ENCODE results near the gene P2RY8.

The P2RY8 gene

GRCh38 chrX:1535241-1536041, 1.5 kb downstream of the P2RY8 start:
- TF ChIP-seq, protein P1, sequence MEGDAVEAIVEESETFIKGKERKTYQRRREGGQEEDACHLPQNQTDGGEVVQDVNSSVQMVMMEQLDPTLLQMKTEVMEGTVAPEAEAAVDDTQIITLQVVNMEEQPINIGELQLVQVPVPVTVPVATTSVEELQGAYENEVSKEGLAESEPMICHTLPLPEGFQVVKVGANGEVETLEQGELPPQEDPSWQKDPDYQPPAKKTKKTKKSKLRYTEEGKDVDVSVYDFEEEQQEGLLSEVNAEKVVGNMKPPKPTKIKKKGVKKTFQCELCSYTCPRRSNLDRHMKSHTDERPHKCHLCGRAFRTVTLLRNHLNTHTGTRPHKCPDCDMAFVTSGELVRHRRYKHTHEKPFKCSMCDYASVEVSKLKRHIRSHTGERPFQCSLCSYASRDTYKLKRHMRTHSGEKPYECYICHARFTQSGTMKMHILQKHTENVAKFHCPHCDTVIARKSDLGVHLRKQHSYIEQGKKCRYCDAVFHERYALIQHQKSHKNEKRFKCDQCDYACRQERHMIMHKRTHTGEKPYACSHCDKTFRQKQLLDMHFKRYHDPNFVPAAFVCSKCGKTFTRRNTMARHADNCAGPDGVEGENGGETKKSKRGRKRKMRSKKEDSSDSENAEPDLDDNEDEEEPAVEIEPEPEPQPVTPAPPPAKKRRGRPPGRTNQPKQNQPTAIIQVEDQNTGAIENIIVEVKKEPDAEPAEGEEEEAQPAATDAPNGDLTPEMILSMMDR (IDR thresholded peaks at IDR 0.05; ENCODE audit: low read depth, low read length): no peak
- DNase-seq (ENCODE audit: extremely low read depth, low read depth): no peak

DNA sequence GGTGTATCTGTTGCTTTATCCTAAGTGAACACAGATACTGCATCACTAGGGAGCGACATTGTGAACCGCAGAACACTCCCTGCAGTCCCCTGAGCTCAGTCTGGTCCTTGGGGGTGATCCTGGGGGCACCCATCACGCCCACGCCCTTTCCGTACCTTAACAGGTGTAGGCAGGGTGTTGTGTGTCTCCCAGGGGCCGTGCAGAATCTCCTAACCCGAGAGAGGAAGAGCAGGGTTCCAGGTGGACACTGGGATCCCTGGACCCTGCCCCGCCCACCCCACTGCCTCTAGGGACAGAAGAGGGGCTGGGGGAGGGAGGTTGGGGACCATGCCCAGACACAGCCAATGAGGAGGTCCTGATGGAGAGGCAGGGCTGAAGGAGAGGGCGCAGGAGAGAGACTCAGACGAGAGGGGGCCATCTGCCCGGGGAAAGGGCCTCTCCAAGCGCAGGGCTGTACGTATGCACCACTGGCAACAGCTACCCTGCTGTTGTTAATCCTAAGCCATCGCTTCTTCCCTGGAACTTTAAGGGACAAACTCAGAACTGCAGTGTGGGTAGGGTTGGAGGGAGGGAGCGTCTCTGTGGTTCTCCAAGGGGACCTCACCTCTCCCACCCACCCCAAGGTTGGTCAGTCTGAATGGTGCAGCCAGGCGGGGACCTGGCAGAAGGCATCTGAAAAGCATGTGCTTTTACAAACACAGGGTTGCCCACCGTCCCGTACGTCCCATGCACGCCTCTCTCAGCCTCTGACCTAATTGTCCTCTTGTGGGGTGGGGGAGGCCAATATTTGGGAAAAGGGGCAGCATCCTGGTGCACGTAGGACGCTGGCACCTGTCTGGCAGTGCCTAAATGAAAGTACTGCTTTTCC, 2.5 kb downstream of the P2RY8 start:
- TF ChIP-seq, protein P1 (IDR thresholded peaks at IDR 0.05; ENCODE audit: low read depth, low read length): no peak
- DNase-seq (ENCODE audit: extremely low read depth, low read depth): no peak

DNA sequence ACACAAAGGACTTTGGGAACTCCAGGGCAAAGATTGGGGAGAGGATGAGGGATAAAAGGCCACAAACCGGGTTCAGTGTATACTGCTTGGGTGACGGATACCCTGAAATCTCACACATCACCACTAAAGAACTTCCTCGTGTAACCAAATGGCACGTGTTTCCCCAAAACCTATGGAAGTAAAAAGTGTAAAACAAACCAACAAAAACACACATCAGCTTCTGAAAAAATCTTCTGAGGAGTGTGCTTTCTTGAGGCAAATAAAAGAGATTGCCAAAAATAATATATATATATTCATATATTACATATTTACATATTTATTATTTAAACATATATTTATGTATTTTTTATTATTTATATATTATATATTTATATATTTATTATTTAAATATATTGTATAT, 3.9 kb downstream of the P2RY8 start:
- no peak for DNase-seq (ENCODE audit: extremely low read depth, low read depth)
- TF ChIP-seq, protein P1 (IDR thresholded peaks at IDR 0.05; ENCODE audit: low read depth, low read length): no peak

DNA sequence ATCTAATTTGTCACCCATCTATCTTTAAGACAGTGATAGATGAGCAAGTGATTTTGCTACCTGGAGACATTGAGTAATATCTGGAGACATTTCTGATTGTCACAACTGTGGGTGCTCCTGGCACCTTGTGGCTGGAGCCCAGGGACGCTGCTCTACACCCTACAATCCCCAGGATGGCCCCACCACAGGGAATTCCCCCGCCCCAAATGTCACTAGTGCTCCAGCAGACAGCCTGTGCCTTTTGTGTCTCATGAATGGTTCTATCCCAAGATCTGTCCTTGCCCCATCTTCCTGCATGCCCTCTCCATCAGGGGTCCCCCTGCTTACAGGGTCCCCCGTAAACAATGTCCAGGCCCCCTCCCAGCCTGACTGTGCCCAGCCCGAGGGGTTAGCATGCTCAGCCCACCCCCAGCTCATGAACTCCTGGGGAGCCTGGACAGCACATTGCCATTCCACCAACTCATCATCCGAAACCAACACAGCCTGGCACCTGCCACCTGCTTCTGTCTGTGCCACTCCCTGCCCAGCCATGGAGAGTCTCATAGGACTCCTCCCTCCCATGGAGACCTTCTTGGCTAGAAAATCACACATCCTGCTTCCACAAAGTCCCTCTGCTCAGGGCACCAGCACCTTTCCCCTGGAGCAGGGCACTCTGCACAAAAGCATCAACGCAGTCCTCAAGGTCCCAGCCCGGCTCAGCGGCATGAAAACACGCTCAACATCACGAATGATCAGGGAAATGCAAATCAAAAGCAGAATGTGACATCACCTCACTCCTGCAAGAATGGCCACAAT, 5.7 kb downstream of the P2RY8 start:
- TF ChIP-seq, protein P1 (IDR thresholded peaks at IDR 0.05; ENCODE audit: low read depth, low read length): no peak
- no peak for DNase-seq (ENCODE audit: extremely low read depth, low read depth)

GRCh38 chrX:1529756-1530155, 7.2 kb downstream of the P2RY8 start:
- DNase-seq (ENCODE audit: extremely low read depth, low read depth): no peak
- TF ChIP-seq, protein P1 (IDR thresholded peaks at IDR 0.05; ENCODE audit: low read depth, low read length): no peak

GRCh38 chrX:1529328-1529727, 7.7 kb downstream of the P2RY8 start:
- TF ChIP-seq, protein P1 (IDR thresholded peaks at IDR 0.05; ENCODE audit: low read depth, low read length): no peak
- no peak for DNase-seq (ENCODE audit: extremely low read depth, low read depth)
